HCT116 (cell line): Measurements from ENCODE around the gene PRRT1B. TPM values are rescaled to one million over a fixed set of nuclear protein-coding genes. Genes with fewer than 3 reads are reported as not detected.

ENCODE experiments used
- ATAC-seq: fragments of 200-7000 bp; cut with Tn5 transposase; 2 replicates; pipeline ENCODE4 v1.9.1; 2020; ENCODE audit warnings: mild to moderate bottlenecking, moderate library complexity
- BruUV-seq: library from RNA; stranded (reverse); fragments of 400-500 nt; replicated peaks from 2 replicates; lab custom pipeline; 2021; lab: Mats Ljungman, UMichigan
- CTCF ChIA-PET: fragments of 300-600 bp; sonication (Branson Sonifier 250); formaldehyde crosslinking; loops from one replicate; lab custom pipeline; 2021; ENCODE audit warnings: antibody characterized with exemption; lab: Charles Lee
- POLR2A ChIA-PET: fragments of 300-600, 350-600 bp; sonication (Branson Sonifier 250); formaldehyde crosslinking; loops from one replicate; lab custom pipeline; 2021; ENCODE audit warnings: antibody characterized with exemption; lab: Charles Lee
- RAD21 ChIA-PET, 2 experiments: fragments of 300-600 bp; sonication (Branson Sonifier 250); formaldehyde crosslinking; loops; one replicate each; lab custom pipeline; 2023; ENCODE audit warnings: low total read pairs in 2 of 2; ENCODE audit not compliant: uncharacterized antibody in 2 of 2, unreplicated experiment in 2 of 2, low non-redundant PET in 1 of 2; lab: Charles Lee
- DNase-seq: peaks from one replicate; pipeline ENCODE4 v3.0.0-alpha.2; 2010; ENCODE audit warnings: low read depth, low spot score
- H2AFZ ChIP-seq: fragments of 200-600 bp; shearing (Covaris generic), sonication (generic); 2 replicates; pipeline ENCODE4 v1.6.1; 2017; ENCODE audit warnings: low read depth, mixed run types, mixed read lengths, antibody characterized with exemption, low read length; ENCODE audit not compliant: poor library complexity, severe bottlenecking
- H3K27ac ChIP-seq: 2 replicates; pipeline ENCODE4 v1.5.1; 2012; ENCODE audit warnings: low read depth, low read length
- H3K27me3 ChIP-seq: fragments of 200-600 bp; sonication (generic); 2 replicates; pipeline ENCODE4 v1.6.1; 2016; ENCODE audit warnings: mixed run types, low read length, mixed read lengths; ENCODE audit not compliant: insufficient read depth
- H3K36me3 ChIP-seq, 2 experiments: fragments of 200-500 bp in 1 of 2; fragments of 200-600 bp in 1 of 2; sonication (Bioruptor generic) in 1 of 2; sonication (generic) in 1 of 2; 2 replicates each; pipeline versions ENCODE4 v1.5.1 to v1.6.1; 2014 to 2016; ENCODE audit warnings: low read length in 2 of 2, inconsistent platforms in 1 of 2, mixed read lengths in 1 of 2, mixed run types in 1 of 2; ENCODE audit not compliant: insufficient read depth in 2 of 2, control insufficient read depth in 1 of 2
- H3K4me1 ChIP-seq, 2 experiments: fragments of 200-600 bp in 1 of 2; sonication (generic) in 1 of 2; 2 replicates each; pipeline versions ENCODE4 v1.5.1 to v1.6.1; 2012 to 2017; ENCODE audit warnings: low read length in 2 of 2, inconsistent platforms in 1 of 2, mild to moderate bottlenecking in 1 of 2, mixed read lengths in 1 of 2, mixed run types in 1 of 2, moderate library complexity in 1 of 2; ENCODE audit not compliant: insufficient read depth in 2 of 2, control insufficient read depth in 1 of 2
- H3K4me2 ChIP-seq: fragments of 200-600 bp; sonication (generic); 2 replicates; pipeline ENCODE4 v1.6.1; 2017; ENCODE audit warnings: mixed run types, low read length, mixed read lengths
- H3K4me3 ChIP-seq, 2 experiments: fragments of 200-600 bp in 1 of 2; sonication (generic) in 1 of 2; replicated peaks in 1 of 2; 2 replicates each; pipeline ENCODE4 v1.5.1; 2011 to 2016; ENCODE audit warnings: low read length in 2 of 2, control low read depth in 1 of 2, low read depth in 1 of 2, mild to moderate bottlenecking in 1 of 2, mixed read lengths in 1 of 2, mixed run types in 1 of 2
- H3K79me2 ChIP-seq: fragments of 200-600 bp; sonication (generic); 2 replicates; pipeline ENCODE4 v1.6.1; 2017; ENCODE audit warnings: mild to moderate bottlenecking, mixed run types, low read length, moderate library complexity, mixed read lengths; ENCODE audit not compliant: insufficient read depth
- H3K9ac ChIP-seq: fragments of 200-600 bp; sonication (generic); 2 replicates; pipeline ENCODE4 v1.6.1; 2016; ENCODE audit warnings: low read length, mixed read lengths
- H3K9me2 ChIP-seq: fragments of 200-600 bp; sonication (generic), shearing (Covaris generic); 2 replicates; pipeline ENCODE4 v1.6.1; 2017; ENCODE audit warnings: mixed run types, mild to moderate bottlenecking, moderate library complexity; ENCODE audit not compliant: insufficient read depth
- H3K9me3 ChIP-seq, 2 experiments: fragments of 200-500 bp in 1 of 2; fragments of 200-600 bp in 1 of 2; sonication (Bioruptor generic) in 1 of 2; sonication (generic) in 1 of 2; 2 replicates each; pipeline ENCODE4 v1.6.1; 2014 to 2017; ENCODE audit warnings: low read length in 2 of 2, mixed read lengths in 2 of 2, inconsistent platforms in 1 of 2, low read depth in 1 of 2, mild to moderate bottlenecking in 1 of 2, mixed run types in 1 of 2, moderate library complexity in 1 of 2; ENCODE audit not compliant: control insufficient read depth in 1 of 2, insufficient read depth in 1 of 2
- H4K20me1 ChIP-seq: fragments of 200-600 bp; sonication (generic), shearing (Covaris generic); 2 replicates; pipeline ENCODE4 v1.6.1; 2017; ENCODE audit warnings: mixed run types, mild to moderate bottlenecking, moderate library complexity; ENCODE audit not compliant: insufficient read depth
- CEBPB ChIP-seq: IDR thresholded peaks from 2 replicates; pipeline ENCODE4 v1.6.1; 2012; ENCODE audit warnings: low read depth
- EGR1 ChIP-seq: IDR thresholded peaks from 2 replicates; pipeline ENCODE4 v1.6.1; 2012; ENCODE audit warnings: low read depth
- ELF1 ChIP-seq: IDR thresholded peaks from 2 replicates; pipeline ENCODE4 v1.6.1; 2012; ENCODE audit warnings: low read depth, borderline replicate concordance
- FOSL1 ChIP-seq: IDR thresholded peaks from 2 replicates; pipeline ENCODE4 v1.6.1; 2012; ENCODE audit warnings: low read depth
- POLR2A ChIP-seq: IDR thresholded peaks from 2 replicates; pipeline ENCODE4 v1.7.0; 2011; ENCODE audit warnings: borderline replicate concordance; ENCODE audit not compliant: insufficient read depth, insufficient read length; ENCODE audit errors: extremely low read depth
- POLR2AphosphoS5 ChIP-seq: IDR thresholded peaks from 2 replicates; pipeline ENCODE4 v1.6.1; 2011; ENCODE audit warnings: mild to moderate bottlenecking, low read depth, low read length, moderate library complexity
- SRF ChIP-seq: IDR thresholded peaks from 2 replicates; pipeline ENCODE4 v1.6.1; 2012; ENCODE audit warnings: low read depth
- TCF7L2 ChIP-seq: IDR thresholded peaks from 2 replicates; pipeline ENCODE4 v1.7.0; 2011; ENCODE audit warnings: borderline replicate concordance, inconsistent platforms; ENCODE audit not compliant: insufficient read depth, insufficient read length; ENCODE audit errors: extremely low read depth
- intact Hi-C: fragments of 100-400 bp; cut with micrococcal nuclease; formaldehyde crosslinking; loops from 2 replicates; pipeline ENCODE4 v1.10.0; 2022
- total RNA-seq: library from RNA; stranded (reverse); gene quantifications from one replicate; pipeline ENCODE4 v1.2.1, GENCODE V29; 2021; ENCODE audit not compliant: unreplicated experiment
- TF ChIP-seq, protein P1 (sequence below), 3 experiments: fragments of 200-600 bp in 1 of 3; sonication (generic) in 1 of 3; IDR thresholded peaks in 2 of 3; conservative IDR thresholded peaks in 1 of 3; 2 replicates each; pipeline ENCODE4 v1.5.1; 2012 to 2017; ENCODE audit warnings: low read depth in 2 of 3, low read length in 2 of 3, antibody characterized with exemption in 1 of 3, borderline replicate concordance in 1 of 3, control low read depth in 1 of 3, mild to moderate bottlenecking in 1 of 3, mixed read lengths in 1 of 3, mixed run types in 1 of 3, moderate library complexity in 1 of 3; ENCODE audit not compliant: insufficient read depth in 1 of 3
- TF ChIP-seq, protein P2 (sequence below): IDR thresholded peaks from 2 replicates; pipeline ENCODE4 v1.6.1; 2012
- TF ChIP-seq, protein P3 (sequence below): IDR thresholded peaks from 2 replicates; pipeline ENCODE4 v1.6.1; 2012; ENCODE audit warnings: low read depth

Gene PRRT1B
- total RNA-seq, 1 experiment from 2014 or later, result not detected

DNA sequence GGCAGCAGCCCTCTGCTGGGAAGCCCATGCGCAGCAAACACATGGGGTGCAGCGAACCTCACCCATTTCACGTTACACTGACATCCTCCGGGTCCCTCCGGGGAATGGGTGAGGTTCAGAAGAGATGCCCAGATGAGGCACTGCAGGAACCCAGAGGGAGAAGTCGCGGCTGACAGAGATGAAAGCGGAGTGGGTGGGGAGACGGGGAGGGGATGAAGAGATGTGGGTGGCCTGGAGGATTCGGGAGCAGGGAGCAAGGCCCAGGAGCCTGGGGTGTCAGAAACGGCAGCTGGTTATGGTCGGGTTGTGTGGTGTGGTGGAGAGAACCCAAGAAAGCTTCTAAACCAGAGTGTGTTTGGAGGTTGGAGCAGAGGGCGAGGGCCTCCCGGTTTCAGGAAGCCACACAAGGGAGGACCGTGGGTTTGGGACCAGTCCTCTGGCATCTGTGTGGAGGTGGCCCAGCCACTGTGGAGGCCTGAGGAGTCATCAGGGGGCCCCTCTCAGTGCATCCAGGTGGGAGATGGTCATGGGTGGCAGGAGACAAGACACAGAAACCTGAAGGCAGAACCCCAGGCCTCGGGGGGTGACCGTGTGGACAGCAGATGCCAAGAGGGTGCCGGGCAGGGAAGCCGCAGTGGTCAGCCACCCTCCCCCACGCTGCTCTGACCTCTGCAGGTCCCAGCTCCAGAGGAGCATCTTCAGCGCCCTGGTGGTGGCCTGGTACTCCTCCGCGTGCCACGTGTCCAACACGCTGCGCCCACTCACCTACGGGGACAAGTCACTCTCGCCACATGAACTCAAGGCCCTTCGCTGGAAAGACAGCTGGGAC is 22.9 kb upstream of the PRRT1B start:
- H4K20me1 ChIP-seq, result no peaks in the 10 kb centered on the region
- ChIA-PET CTCF (no interaction called here), RAD21 (no interaction called here), POLR2A (no interaction called here)
- H3K9me3 ChIP-seq, result no peaks in the 10 kb centered on the region
- H3K27me3 ChIP-seq, result no peaks in the 10 kb centered on the region
- no peak for DNase-seq
- no peaks in the 10 kb centered on the region for H3K9me2 ChIP-seq
- no peak overlapping the region for H3K4me3 ChIP-seq
- intact Hi-C loops, result no loop called here
- TF ChIP-seq POLR2A (no peak), ELF1 (no peak), SRF (no peak), EGR1 (no peak), POLR2AphosphoS5 (no peak), FOSL1 (no peak), TCF7L2 (no peak), CEBPB (no peak)
- TF ChIP-seq, protein P1, sequence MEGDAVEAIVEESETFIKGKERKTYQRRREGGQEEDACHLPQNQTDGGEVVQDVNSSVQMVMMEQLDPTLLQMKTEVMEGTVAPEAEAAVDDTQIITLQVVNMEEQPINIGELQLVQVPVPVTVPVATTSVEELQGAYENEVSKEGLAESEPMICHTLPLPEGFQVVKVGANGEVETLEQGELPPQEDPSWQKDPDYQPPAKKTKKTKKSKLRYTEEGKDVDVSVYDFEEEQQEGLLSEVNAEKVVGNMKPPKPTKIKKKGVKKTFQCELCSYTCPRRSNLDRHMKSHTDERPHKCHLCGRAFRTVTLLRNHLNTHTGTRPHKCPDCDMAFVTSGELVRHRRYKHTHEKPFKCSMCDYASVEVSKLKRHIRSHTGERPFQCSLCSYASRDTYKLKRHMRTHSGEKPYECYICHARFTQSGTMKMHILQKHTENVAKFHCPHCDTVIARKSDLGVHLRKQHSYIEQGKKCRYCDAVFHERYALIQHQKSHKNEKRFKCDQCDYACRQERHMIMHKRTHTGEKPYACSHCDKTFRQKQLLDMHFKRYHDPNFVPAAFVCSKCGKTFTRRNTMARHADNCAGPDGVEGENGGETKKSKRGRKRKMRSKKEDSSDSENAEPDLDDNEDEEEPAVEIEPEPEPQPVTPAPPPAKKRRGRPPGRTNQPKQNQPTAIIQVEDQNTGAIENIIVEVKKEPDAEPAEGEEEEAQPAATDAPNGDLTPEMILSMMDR (IDR thresholded peaks at IDR 0.05 in 2 of 3, conservative IDR thresholded peaks at IDR 0.05 in 1 of 3; ENCODE audit: borderline replicate concordance in 1 of 3, insufficient read depth in 1 of 3, low read depth in 2 of 3, low read length in 2 of 3), result no peak
- TF ChIP-seq, protein P2, sequence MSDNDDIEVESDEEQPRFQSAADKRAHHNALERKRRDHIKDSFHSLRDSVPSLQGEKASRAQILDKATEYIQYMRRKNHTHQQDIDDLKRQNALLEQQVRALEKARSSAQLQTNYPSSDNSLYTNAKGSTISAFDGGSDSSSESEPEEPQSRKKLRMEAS, result no peak
- TF ChIP-seq, protein P3, sequence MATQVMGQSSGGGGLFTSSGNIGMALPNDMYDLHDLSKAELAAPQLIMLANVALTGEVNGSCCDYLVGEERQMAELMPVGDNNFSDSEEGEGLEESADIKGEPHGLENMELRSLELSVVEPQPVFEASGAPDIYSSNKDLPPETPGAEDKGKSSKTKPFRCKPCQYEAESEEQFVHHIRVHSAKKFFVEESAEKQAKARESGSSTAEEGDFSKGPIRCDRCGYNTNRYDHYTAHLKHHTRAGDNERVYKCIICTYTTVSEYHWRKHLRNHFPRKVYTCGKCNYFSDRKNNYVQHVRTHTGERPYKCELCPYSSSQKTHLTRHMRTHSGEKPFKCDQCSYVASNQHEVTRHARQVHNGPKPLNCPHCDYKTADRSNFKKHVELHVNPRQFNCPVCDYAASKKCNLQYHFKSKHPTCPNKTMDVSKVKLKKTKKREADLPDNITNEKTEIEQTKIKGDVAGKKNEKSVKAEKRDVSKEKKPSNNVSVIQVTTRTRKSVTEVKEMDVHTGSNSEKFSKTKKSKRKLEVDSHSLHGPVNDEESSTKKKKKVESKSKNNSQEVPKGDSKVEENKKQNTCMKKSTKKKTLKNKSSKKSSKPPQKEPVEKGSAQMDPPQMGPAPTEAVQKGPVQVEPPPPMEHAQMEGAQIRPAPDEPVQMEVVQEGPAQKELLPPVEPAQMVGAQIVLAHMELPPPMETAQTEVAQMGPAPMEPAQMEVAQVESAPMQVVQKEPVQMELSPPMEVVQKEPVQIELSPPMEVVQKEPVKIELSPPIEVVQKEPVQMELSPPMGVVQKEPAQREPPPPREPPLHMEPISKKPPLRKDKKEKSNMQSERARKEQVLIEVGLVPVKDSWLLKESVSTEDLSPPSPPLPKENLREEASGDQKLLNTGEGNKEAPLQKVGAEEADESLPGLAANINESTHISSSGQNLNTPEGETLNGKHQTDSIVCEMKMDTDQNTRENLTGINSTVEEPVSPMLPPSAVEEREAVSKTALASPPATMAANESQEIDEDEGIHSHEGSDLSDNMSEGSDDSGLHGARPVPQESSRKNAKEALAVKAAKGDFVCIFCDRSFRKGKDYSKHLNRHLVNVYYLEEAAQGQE, result no peak
- no peak overlapping the region for H3K9ac ChIP-seq
- no peaks in the 10 kb centered on the region for H3K79me2 ChIP-seq
- H3K4me1 ChIP-seq, result no peaks in the 10 kb centered on the region
- ATAC-seq, result no peak
- H3K27ac ChIP-seq, result no peak overlapping the region
- peaks cover 9 to 28% of the 10 kb centered on the region in 2 experiments; a peak in 3 of 4 replicates for H3K36me3 ChIP-seq
- H3K4me2 ChIP-seq, result no peak overlapping the region
- no peak overlapping the region for H2AFZ ChIP-seq
- BruUV-seq, result no TSS peak
